Measurements from ENCODE around the gene CEP104.

Gene CEP104

GRCh38 chr1:3856923-3857790 is at the start of gene CEP104, which contains the start of gene DFFB:
CEP104 (minus strand) TSS chr1:3857211; CDS start chr1:3852407, 4,804 bp downstream.
DFFB (plus strand) TSS chr1:3857476; CDS start chr1:3857604, 128 bp downstream.
- Histone ChIP-seq H3K36me3 (ENCODE audit: control insufficient read depth, insufficient read depth, low read length, severe bottlenecking) (no peaks in the 10 kb centered on the region), H3K4me1 (ENCODE audit: control insufficient read depth, insufficient read depth, low read length) (peaks cover 18% of the 10 kb centered on the region), H3K9ac (ENCODE audit: low read length) (peak within 1 kb of the TSS; percentile 98), H3K27me3 (replicated peaks; ENCODE audit: control insufficient read depth, insufficient read depth, low read length) (no peaks in the 10 kb centered on the region), H3K9me3 (ENCODE audit: control insufficient read depth, low read length) (no peaks in the 10 kb centered on the region), H3K4me3 (ENCODE audit: low read length) (peak within 1 kb of the TSS; percentile 100)
- DNase-seq (ENCODE audit: low read depth): peak; percentile 89

DNA sequence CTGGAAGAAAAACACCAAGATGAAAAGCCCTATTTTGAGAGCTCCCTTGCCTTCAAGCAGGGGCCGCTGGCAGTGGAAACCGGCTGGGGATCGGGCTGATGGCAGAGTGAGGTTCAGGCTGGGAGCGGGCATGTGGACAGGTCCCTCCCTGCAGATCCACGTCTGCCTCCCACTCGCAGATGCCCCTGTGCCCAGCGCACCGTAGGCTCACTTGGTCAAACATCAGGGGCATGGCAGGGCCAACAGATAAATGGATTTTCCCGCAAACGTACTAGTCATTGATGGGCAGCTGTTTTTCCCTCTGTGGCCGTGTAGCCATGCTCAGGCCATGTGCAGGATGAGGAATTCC is 49.6 kb upstream of the CEP104 start:
- Histone ChIP-seq H3K4me1 (ENCODE audit: control insufficient read depth, insufficient read depth, low read length) (no peaks in the 10 kb centered on the region), H3K4me3 (ENCODE audit: low read length) (no peak overlapping the region), H3K9me3 (ENCODE audit: control insufficient read depth, low read length) (no peaks in the 10 kb centered on the region), H3K9ac (ENCODE audit: low read length) (no peak overlapping the region), H3K36me3 (ENCODE audit: control insufficient read depth, insufficient read depth, low read length, severe bottlenecking) (no peaks in the 10 kb centered on the region), H3K27me3 (replicated peaks; ENCODE audit: control insufficient read depth, insufficient read depth, low read length) (peaks cover 33% of the 10 kb centered on the region)
- DNase-seq (ENCODE audit: low read depth): no peak

- Histone ChIP-seq H3K4me1 (ENCODE audit: control insufficient read depth, insufficient read depth, low read length) (no peaks in the 10 kb centered on the region), H3K27me3 (replicated peaks; ENCODE audit: control insufficient read depth, insufficient read depth, low read length) (peaks cover 27% of the 10 kb centered on the region), H3K36me3 (ENCODE audit: control insufficient read depth, insufficient read depth, low read length, severe bottlenecking) (no peaks in the 10 kb centered on the region), H3K4me3 (ENCODE audit: low read length) (no peak overlapping the region), H3K9ac (ENCODE audit: low read length) (no peak overlapping the region), H3K9me3 (ENCODE audit: control insufficient read depth, low read length) (no peaks in the 10 kb centered on the region)
- no peak for DNase-seq (ENCODE audit: low read depth)
Observed at GRCh38 chr1:3905953-3906671, 49.1 kb upstream of the CEP104 start.

DNA sequence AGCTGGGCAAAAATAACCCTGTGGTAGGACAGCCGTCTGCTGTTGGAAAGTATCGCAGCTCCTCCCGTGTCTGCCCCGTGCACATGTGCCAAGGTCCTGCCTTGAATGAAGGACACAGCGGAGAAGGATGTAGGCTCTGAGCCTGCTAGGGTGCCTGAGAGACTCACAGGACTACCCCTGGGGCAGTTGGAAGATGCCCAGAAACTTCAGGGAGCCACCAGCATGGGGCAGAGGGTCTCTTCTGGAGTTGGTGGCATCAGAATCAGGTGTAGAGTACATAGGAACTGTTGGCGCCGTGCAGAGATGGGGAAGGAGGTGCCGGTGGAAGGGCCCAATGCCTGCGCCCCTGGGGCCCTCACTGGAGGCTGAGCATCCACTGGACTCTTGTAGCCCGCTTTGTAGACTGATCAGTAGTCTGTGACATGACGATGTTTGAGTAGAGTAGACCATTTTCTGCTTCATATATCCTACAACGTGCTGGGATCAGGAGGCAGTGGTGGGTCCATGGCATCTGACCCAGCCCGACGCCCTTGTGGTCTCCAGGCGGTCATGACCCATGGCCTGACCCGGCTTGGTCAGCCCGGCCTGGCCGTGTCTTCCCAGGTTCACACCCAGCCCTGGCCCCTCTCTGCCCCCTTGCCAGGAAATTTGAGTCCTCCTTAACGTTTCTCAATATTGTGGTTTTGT is 48.4 kb upstream of the CEP104 start:
- Histone ChIP-seq H3K4me3 (ENCODE audit: low read length) (no peak overlapping the region), H3K36me3 (ENCODE audit: control insufficient read depth, insufficient read depth, low read length, severe bottlenecking) (no peaks in the 10 kb centered on the region), H3K9me3 (ENCODE audit: control insufficient read depth, low read length) (no peaks in the 10 kb centered on the region), H3K9ac (ENCODE audit: low read length) (no peak overlapping the region), H3K4me1 (ENCODE audit: control insufficient read depth, insufficient read depth, low read length) (no peaks in the 10 kb centered on the region), H3K27me3 (replicated peaks; ENCODE audit: control insufficient read depth, insufficient read depth, low read length) (peaks cover 20% of the 10 kb centered on the region)
- no peak for DNase-seq (ENCODE audit: low read depth)

DNA sequence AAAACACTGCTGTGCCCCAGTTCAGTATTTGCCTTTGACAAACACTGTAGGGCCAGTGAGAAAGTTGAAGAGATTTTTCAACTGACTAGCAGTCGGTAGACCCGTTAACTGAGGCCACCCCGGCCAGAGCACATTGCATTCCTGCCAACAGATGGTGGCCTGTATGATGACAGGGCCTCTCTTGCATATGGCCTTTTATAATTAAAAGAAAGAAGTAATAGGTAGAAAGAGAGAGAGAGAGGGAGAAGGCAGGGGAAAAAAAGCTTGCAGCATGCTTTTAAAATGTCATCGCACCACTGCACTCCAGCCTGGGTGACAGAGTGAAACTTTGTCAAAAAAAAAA is 47.8 kb upstream of the CEP104 start:
- no peaks in the 10 kb centered on the region for H3K36me3 ChIP-seq (ENCODE audit: control insufficient read depth, insufficient read depth, low read length, severe bottlenecking)
- H3K27me3 ChIP-seq (replicated peaks; ENCODE audit: control insufficient read depth, insufficient read depth, low read length): peaks cover 18% of the 10 kb centered on the region
- H3K4me3 ChIP-seq (ENCODE audit: low read length): no peak overlapping the region
- no peak for DNase-seq (ENCODE audit: low read depth)
- no peak overlapping the region for H3K9ac ChIP-seq (ENCODE audit: low read length)
- H3K9me3 ChIP-seq (ENCODE audit: control insufficient read depth, low read length): no peaks in the 10 kb centered on the region
- H3K4me1 ChIP-seq (ENCODE audit: control insufficient read depth, insufficient read depth, low read length): no peaks in the 10 kb centered on the region

GRCh38 chr1:3904006-3904842 is 47.2 kb upstream of the CEP104 start:
- Histone ChIP-seq H3K36me3 (ENCODE audit: control insufficient read depth, insufficient read depth, low read length, severe bottlenecking) (no peaks in the 10 kb centered on the region), H3K4me3 (ENCODE audit: low read length) (no peak overlapping the region), H3K27me3 (replicated peaks; ENCODE audit: control insufficient read depth, insufficient read depth, low read length) (peaks cover 17% of the 10 kb centered on the region), H3K9me3 (ENCODE audit: control insufficient read depth, low read length) (no peaks in the 10 kb centered on the region), H3K9ac (ENCODE audit: low read length) (no peak overlapping the region), H3K4me1 (ENCODE audit: control insufficient read depth, insufficient read depth, low read length) (peaks cover 2% of the 10 kb centered on the region)
- DNase-seq (ENCODE audit: low read depth): no peak

- peaks cover under 1% of the 10 kb centered on the region for H3K9me3 ChIP-seq (ENCODE audit: control insufficient read depth, low read length)
- H3K4me1 ChIP-seq (ENCODE audit: control insufficient read depth, insufficient read depth, low read length): peaks cover 8% of the 10 kb centered on the region
- peaks cover 8% of the 10 kb centered on the region for H3K27me3 ChIP-seq (replicated peaks; ENCODE audit: control insufficient read depth, insufficient read depth, low read length)
- DNase-seq (ENCODE audit: low read depth): no peak
- no peak overlapping the region for H3K4me3 ChIP-seq (ENCODE audit: low read length)
- no peak overlapping the region for H3K9ac ChIP-seq (ENCODE audit: low read length)
- no peaks in the 10 kb centered on the region for H3K36me3 ChIP-seq (ENCODE audit: control insufficient read depth, insufficient read depth, low read length, severe bottlenecking)
Observed at GRCh38 chr1:3903141-3904005, 46.4 kb upstream of the CEP104 start.

- Histone ChIP-seq H3K9me3 (ENCODE audit: control insufficient read depth, low read length) (peaks cover 7% of the 10 kb centered on the region), H3K4me1 (ENCODE audit: control insufficient read depth, insufficient read depth, low read length) (peaks cover 8% of the 10 kb centered on the region), H3K4me3 (ENCODE audit: low read length) (no peak overlapping the region), H3K9ac (ENCODE audit: low read length) (no peak overlapping the region), H3K27me3 (replicated peaks; ENCODE audit: control insufficient read depth, insufficient read depth, low read length) (peaks cover 4% of the 10 kb centered on the region), H3K36me3 (ENCODE audit: control insufficient read depth, insufficient read depth, low read length, severe bottlenecking) (no peaks in the 10 kb centered on the region)
- no peak for DNase-seq (ENCODE audit: low read depth)
Observed at GRCh38 chr1:3902571-3903091, 45.6 kb upstream of the CEP104 start.

DNA sequence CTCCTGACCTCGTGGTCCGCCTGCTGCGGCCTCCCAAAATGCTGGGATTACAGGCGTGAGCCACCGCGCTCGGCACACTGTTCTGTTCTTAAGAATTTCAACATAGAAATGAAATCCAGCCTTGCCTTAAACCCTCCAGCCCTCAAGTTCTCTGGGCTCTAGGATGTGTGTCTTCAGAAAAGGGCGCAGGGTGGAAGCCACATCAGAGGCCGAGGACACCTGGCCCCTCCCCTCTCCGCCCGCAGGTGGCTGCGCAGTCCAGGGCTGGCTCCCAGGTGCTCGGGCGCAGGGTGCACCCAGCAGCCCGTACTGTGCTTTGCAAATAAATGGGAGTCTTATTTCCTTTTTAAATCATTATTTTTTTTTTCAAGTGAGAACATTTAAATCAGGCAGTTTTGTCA is 45.1 kb upstream of the CEP104 start:
- peaks cover 8% of the 10 kb centered on the region for H3K4me1 ChIP-seq (ENCODE audit: control insufficient read depth, insufficient read depth, low read length)
- no peak for DNase-seq (ENCODE audit: low read depth)
- no peak overlapping the region for H3K9ac ChIP-seq (ENCODE audit: low read length)
- H3K36me3 ChIP-seq (ENCODE audit: control insufficient read depth, insufficient read depth, low read length, severe bottlenecking): no peaks in the 10 kb centered on the region
- peaks cover 7% of the 10 kb centered on the region for H3K9me3 ChIP-seq (ENCODE audit: control insufficient read depth, low read length)
- H3K27me3 ChIP-seq (replicated peaks; ENCODE audit: control insufficient read depth, insufficient read depth, low read length): no peaks in the 10 kb centered on the region
- H3K4me3 ChIP-seq (ENCODE audit: low read length): no peak overlapping the region

DNA sequence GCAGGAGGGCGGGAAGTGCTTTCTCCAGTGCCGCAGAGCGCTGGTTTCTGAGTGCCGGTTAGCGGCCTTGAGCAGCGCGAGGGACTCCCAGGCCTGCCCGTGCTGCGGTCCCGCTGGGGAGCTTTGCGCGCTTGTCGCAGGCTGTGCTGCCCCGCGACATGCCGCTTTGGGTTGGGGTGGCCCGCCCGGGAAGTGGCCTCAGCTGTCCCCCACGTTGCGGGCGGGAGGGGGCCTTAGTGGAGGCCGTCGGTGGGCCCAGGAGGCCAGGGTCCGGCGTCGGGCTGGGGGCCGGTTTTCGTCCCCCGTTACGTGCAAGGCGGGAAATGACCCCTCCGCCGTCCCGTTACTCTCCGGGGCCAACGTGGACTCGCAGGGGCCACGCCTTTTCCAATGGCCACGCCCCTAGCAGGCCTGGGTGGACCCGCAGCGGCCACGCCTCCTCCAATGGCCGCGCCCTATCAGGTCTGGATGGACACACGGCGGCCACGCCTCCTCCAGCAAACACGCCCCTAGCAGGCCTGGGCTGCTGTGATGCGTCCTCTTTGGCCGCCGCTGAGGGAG is 44.0 kb upstream of the CEP104 start:
- Histone ChIP-seq H3K4me3 (ENCODE audit: low read length) (peak overlapping the region; percentile 97), H3K9ac (ENCODE audit: low read length) (peak overlapping the region; percentile 97), H3K9me3 (ENCODE audit: control insufficient read depth, low read length) (peaks cover 7% of the 10 kb centered on the region), H3K4me1 (ENCODE audit: control insufficient read depth, insufficient read depth, low read length) (peaks cover 8% of the 10 kb centered on the region), H3K36me3 (ENCODE audit: control insufficient read depth, insufficient read depth, low read length, severe bottlenecking) (no peaks in the 10 kb centered on the region), H3K27me3 (replicated peaks; ENCODE audit: control insufficient read depth, insufficient read depth, low read length) (no peaks in the 10 kb centered on the region)
- peak; percentile 99 for DNase-seq (ENCODE audit: low read depth)

Measured in adipocyte (in vitro differentiated cells).